ENCODE data around the gene TACO1. TPM values are rescaled to one million over a fixed set of nuclear protein-coding genes. Genes with fewer than 3 reads are reported as not detected.

Gene TACO1
- total RNA-seq, result 14.5 and 15.6 TPM in 2 replicates

DNA sequence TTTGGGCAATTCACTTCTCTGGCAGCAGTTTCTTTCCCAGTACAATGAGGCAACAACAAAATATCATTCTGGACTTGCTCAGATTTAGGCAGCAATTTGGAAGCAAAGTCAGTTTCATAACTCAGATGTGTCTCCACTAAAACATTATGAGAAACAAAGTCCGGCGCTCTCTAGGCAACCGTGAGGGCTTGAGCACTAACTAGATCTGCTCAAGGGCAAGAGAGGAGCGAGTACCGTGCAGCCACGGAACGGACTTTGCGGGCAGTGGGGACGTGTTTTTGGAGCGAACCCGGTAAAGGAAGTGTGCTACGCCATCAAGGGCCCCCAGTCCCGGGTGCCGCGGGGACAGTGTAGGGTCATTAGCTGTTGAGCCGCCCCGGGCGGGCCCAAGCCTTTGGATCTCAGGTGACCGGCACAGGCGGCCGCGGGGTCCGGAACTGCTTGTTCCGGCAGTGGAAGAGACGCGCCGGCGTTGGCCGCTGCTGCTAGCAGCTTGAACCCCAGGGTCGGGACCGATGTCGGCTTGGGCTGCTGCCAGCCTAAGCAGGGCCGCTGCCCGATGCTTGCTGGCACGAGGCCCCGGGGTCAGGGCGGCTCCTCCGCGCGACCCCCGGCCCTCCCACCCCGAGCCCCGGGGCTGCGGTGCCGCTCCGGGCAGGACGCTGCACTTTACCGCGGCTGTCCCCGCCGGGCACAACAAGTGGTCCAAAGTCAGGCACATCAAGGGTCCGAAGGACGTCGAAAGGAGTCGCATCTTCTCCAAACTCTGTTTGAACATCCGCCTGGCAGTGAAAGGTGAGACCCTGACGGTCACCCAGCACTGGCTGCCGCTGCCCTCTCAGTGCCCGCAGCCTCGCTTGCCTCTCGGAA, at the start of gene TACO1:
TSS of gene TACO1 (plus strand) at position 327 of the 870 bp plus-strand sequence. CDS start at position 516, 189 bp downstream.

GRCh38 chr17:63621684-63622573, 21.2 kb downstream of the TACO1 start, which contains the start of gene MAP3K3:
TSS of gene MAP3K3 (plus strand) at chr17:63622417. CDS start at chr17:63622760, 343 bp downstream.

Other genes starting within 250 kb of the TACO1 start
- gene CYB561, start 154.6 kb upstream of the TACO1 start, total RNA-seq, result 25.5 and 34.6 TPM in 2 replicates
- gene ACE, start 123.8 kb upstream of the TACO1 start, total RNA-seq, result 3.6 and 7.6 TPM in 2 replicates
- gene KCNH6, start 77.5 kb upstream of the TACO1 start, total RNA-seq, result not detected in 2 replicates
- 9.5 and 11.6 TPM in 2 replicates for gene DCAF7, start 50.4 kb upstream of the TACO1 start, total RNA-seq
- 20.1 and 28.2 TPM in 2 replicates for gene MAP3K3, start 21.5 kb downstream of the TACO1 start, total RNA-seq
- 1.8 and 3.8 TPM in 2 replicates for gene LIMD2, start 99.2 kb downstream of the TACO1 start, total RNA-seq
- 13.9 and 16.5 TPM in 2 replicates for gene STRADA, start 140.9 kb downstream of the TACO1 start, total RNA-seq
- gene CCDC47, start 172.7 kb downstream of the TACO1 start, total RNA-seq, result 55.9 and 79.0 TPM in 2 replicates
- 45.1 and 62.3 TPM in 2 replicates for gene DDX42, start 173.3 kb downstream of the TACO1 start, total RNA-seq
- gene PSMC5, start 226.5 kb downstream of the TACO1 start, total RNA-seq, result 58.3 and 69.9 TPM in 2 replicates
- gene FTSJ3, start 226.8 kb downstream of the TACO1 start, total RNA-seq, result 51.3 and 54.5 TPM in 2 replicates
- 78.7 and 93.3 TPM in 2 replicates for gene SMARCD2, start 241.8 kb downstream of the TACO1 start, total RNA-seq

All from smooth muscle cell of bladder (primary cell).